Adrenal gland (tissue), 12 donors: Measurements from ENCODE around the gene ESYT2. TPM values are rescaled to one million over a fixed set of nuclear protein-coding genes. Genes with fewer than 3 reads are reported as not detected.

Experiments used
- DNase-seq, 7 donors: peaks; one replicate each; pipeline ENCODE4 v3.0.0-alpha.2; 2019 to 2020
- H3K27ac ChIP-seq, 5 donors: fragments of 200-600 bp; sonication (generic) in 4 of 5; 1 replicate in 3 of 5; 2 replicates in 2 of 5; pipeline versions ENCODE4 v1.5.1 to v1.8.0; 2016 to 2020; ENCODE audit warnings: mild to moderate bottlenecking in 1 of 5
- H3K27me3 ChIP-seq: fragments of 200-600 bp; 2 replicates; pipeline ENCODE4 v1.8.0; 2021
- H3K36me3 ChIP-seq, 2 donors: fragments of 200-600 bp; replicated peaks in 1 of 2; 1 replicate in 1 of 2; 2 replicates in 1 of 2; pipeline versions ENCODE4 v1.5.1 to v1.8.0; 2018 to 2022
- H3K4me1 ChIP-seq, 2 donors: fragments of 200-600 bp; replicated peaks in 1 of 2; 1 replicate in 1 of 2; 2 replicates in 1 of 2; pipeline versions ENCODE4 v1.5.1 to v1.8.0; 2018 to 2021
- H3K4me3 ChIP-seq, 4 donors: fragments of 200-600 bp; sonication (generic) in 3 of 4; one replicate each; pipeline ENCODE4 v1.5.1; 2016 to 2018
- H3K9me3 ChIP-seq, 3 donors: fragments of 200-600 bp; sonication (generic) in 1 of 3; replicated peaks in 1 of 3; 1 replicate in 2 of 3; 2 replicates in 1 of 3; pipeline versions ENCODE4 v1.5.1 to v1.8.0; 2016 to 2021
- POLR2A ChIP-seq, 2 donors: fragments of 450-650 bp; IDR thresholded peaks; one replicate each; pipeline ENCODE4 v1.6.1; 2017; ENCODE audit warnings: antibody characterized with exemption in 2 of 2, mild to moderate bottlenecking in 2 of 2, moderate library complexity in 1 of 2
- WGBS, 4 donors: extraction: QIAGEN DNeasy Blood & Tissue Kit in 2 of 4; methylation state at CpG; one replicate each; pipeline versions ENCODE4 v1.1.5 to v1.1.7; 2013 to 2017; 5-methylcytosine and 5-hydroxymethylcytosine counted together
- intact Hi-C, 2 donors: fragments of 100-400 bp; cut with DNase I; formaldehyde crosslinking; loops; one replicate each; pipeline versions ENCODE4 v1.14.1 to v1.15.0; 2022 to 2023
- polyA plus RNA-seq, 3 donors: library from polyadenylated mRNA; stranded (reverse); fragments of 200-250 nt in 2 of 3; fragments of 350-450 nt in 1 of 3; fragmentation: Illumina TruSeq in 1 of 3; extraction: RNeasy Lipid Tissue Mini Kit (QIAGEN cat#74804) in 1 of 3; gene quantifications; one replicate each; pipeline ENCODE4 v1.2.3, GENCODE V29; 2013 to 2014
- total RNA-seq, 9 donors: library from RNA; depleted of rRNA in 4 of 9; stranded (reverse); fragments of >200 nt in 4 of 9; fragments of 120-200 nt in 1 of 9; fragmentation: NEBNext Ultra II Directional in 1 of 9; extraction: Animal tissue kit (Norgen Biotek cat#: 25700) in 1 of 9; gene quantifications; one replicate each; pipeline versions ENCODE4 v1.1.0 to v1.2.4, GENCODE V29; 2013 to 2023
- TF ChIP-seq, protein P1 (sequence below), 6 experiments: fragments of 450-650 bp in 4 of 6; fragments of 200-600 bp in 2 of 6; sonication (generic) in 1 of 6; IDR thresholded peaks; 1 replicate in 5 of 6; 2 replicates in 1 of 6; pipeline versions ENCODE4 v1.5.1 to v1.8.0; 2016 to 2021; ENCODE audit warnings: antibody characterized with exemption in 6 of 6, mild to moderate bottlenecking in 2 of 6, moderate library complexity in 1 of 6
- donor health status: healthy with polysubstance abuse.
- donor health status: Bipolar disorder and iron deficiency.
- donor health status: DM: yes; HTN: yes; CAD: no.
- donor health status: DM: no; HTN: no; CAD: no.
- donor health status: DM: no; HTN: no; CAD: no.
- donor health status: DM: yes; HTN: yes; CAD: no.

ESYT2 gene
- total and polyA plus RNA-seq, 12 donors = 16.8 to 104 (median 77.5) TPM

DNA sequence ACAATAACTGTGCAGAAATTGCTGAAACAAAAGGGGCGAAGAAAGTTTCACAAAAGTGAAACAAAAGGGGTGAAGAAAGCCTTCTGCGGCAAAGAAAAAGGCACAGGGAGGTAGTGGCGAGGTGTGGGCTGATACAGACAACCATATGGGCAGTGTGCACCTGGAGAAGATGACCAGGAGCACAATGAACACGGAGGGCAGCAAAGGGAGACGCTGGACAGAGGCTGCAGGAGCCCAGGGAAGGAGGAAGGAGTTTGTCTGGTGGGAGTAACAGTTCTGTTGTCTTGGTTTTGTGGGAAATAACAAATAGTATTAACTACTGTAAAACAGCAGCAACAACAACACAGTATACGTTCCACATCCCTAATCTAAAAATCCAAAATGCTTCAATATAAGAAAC lies 42.4 kb downstream of the ESYT2 start:
- H3K4me1 ChIP-seq = no peaks in the 10 kb centered on the region
- H3K36me3 ChIP-seq = peaks cover 0 to 18% of the 10 kb centered on the region in 2 donors
- TF ChIP-seq, protein P1, sequence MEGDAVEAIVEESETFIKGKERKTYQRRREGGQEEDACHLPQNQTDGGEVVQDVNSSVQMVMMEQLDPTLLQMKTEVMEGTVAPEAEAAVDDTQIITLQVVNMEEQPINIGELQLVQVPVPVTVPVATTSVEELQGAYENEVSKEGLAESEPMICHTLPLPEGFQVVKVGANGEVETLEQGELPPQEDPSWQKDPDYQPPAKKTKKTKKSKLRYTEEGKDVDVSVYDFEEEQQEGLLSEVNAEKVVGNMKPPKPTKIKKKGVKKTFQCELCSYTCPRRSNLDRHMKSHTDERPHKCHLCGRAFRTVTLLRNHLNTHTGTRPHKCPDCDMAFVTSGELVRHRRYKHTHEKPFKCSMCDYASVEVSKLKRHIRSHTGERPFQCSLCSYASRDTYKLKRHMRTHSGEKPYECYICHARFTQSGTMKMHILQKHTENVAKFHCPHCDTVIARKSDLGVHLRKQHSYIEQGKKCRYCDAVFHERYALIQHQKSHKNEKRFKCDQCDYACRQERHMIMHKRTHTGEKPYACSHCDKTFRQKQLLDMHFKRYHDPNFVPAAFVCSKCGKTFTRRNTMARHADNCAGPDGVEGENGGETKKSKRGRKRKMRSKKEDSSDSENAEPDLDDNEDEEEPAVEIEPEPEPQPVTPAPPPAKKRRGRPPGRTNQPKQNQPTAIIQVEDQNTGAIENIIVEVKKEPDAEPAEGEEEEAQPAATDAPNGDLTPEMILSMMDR (IDR thresholded peaks at IDR 0.05) = no peak
- TF ChIP-seq POLR2A (IDR thresholded peaks at IDR 0.05) = no peak
- H3K27ac ChIP-seq = peak overlapping the region in 1 of 5 donors; percentile 6
- intact Hi-C loops = no loop called here
- DNase-seq = no peak
- no peak overlapping the region for H3K4me3 ChIP-seq
- 89 to 94% (median 93%) methylated on average over 6 of the region's 6 CpGs for WGBS, 4 donors
- no peaks in the 10 kb centered on the region for H3K9me3 ChIP-seq
- no peaks in the 10 kb centered on the region for H3K27me3 ChIP-seq

DNA sequence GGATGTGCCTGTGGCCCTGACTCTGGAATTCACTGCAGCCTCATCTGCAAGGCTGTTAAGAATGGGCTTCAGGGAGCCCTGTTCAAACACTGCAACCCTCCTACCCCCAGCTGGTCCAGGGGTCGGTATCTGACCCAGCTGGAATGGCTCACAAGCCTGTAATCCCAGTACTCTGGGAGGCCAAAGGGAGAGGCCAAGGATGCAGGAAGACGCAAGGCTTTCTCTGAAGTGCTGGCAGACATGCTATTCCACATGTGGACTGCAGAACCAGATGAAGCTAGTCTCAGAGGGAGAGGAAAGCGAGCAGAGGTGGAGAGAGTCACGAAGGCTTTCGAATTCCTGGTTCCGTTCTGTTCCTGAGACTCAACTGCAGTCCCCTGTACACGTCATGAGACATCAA lies 45.0 kb downstream of the ESYT2 start:
- peak overlapping the region in 1 of 5 donors; percentile 43 for H3K27ac ChIP-seq
- no peak for TF ChIP-seq POLR2A (IDR thresholded peaks at IDR 0.05)
- TF ChIP-seq, protein P1 (IDR thresholded peaks at IDR 0.05) = no peak
- WGBS, 4 donors = 86 to 96% (median 91%) methylated on average over 6 to 7 of the region's 7 CpGs
- no peak for DNase-seq
- intact Hi-C loops = loop anchor here in 1 of 2 donors (5.0 kb wide), 1 partner anchor 43 kb away; the partner anchor contains the start of gene ESYT2
- H3K4me1 ChIP-seq = peaks cover 6 to 7% of the 10 kb centered on the region in 2 donors
- H3K27me3 ChIP-seq = no peaks in the 10 kb centered on the region
- no peaks in the 10 kb centered on the region for H3K9me3 ChIP-seq
- H3K36me3 ChIP-seq = peaks cover 0 to 20% of the 10 kb centered on the region in 2 donors
- H3K4me3 ChIP-seq = no peak overlapping the region

DNA sequence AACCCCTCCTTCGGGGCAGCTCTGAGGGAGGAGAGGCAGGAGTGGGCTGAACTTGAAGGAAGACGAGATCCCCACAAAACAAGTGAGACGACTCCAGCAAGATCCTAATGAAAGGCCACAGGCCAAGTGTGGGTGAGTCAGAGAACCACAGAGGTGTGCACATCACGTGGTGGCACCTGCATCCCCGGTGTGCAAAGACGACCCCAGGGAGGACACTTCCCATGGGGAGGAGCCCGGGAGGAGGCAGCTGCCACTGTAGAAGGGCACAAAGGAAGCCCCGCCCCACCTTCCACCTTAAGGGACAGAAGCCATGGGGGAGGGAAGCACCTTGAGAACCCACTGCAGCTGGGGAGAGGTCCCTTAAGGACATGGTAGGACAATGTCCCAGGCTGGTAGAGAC lies 45.7 kb downstream of the ESYT2 start:
- Histone ChIP-seq H3K4me3 (no peak overlapping the region), H3K36me3 (peaks cover 0 to 20% of the 10 kb centered on the region in 2 donors), H3K27me3 (no peaks in the 10 kb centered on the region), H3K4me1 (peaks cover 13% of the 10 kb centered on the region in 2 donors), H3K9me3 (no peaks in the 10 kb centered on the region), H3K27ac (peak overlapping the region in 2 of 5 donors; percentile 5 to 43)
- 62 to 87% (median 72%) methylated on average over 7 to 8 of the region's 8 CpGs for WGBS, 4 donors
- DNase-seq = no peak
- intact Hi-C loops = loop anchor here in 1 of 2 donors (5.0 kb wide), 1 partner anchor 44 kb away; the partner anchor contains the start of gene ESYT2
- TF ChIP-seq POLR2A (IDR thresholded peaks at IDR 0.05) = no peak
- TF ChIP-seq, protein P1 (IDR thresholded peaks at IDR 0.05) = no peak

DNA sequence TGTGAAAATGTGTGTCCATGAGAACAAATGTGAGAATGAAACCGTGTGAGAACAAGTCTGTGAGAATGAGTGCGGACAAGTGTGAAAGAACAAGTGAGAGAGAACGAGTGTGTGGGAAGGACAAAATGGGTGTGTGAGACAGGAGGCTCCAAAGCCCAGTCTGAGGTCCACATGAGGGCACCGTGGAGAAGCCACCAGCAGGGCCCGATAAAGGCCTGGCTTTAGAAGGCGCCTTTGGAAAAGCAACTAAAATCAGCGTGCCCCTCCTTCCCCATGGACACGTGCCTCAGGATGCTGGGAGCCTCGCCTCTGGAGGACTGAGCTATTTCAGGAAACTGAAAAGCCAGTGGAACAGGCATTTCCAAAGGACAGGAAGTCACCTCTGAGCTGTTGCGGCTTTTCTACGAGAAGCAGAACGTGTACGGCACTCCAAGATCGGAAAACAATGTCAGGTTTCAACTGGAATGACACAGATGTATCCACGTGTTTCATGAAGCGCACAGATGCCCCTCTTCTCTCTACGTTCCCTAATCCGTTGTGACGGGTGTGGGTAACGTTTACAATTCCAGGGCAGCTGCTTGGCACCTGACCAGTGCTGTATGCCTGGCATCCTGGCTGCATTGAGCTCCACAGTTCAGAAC lies 46.4 kb downstream of the ESYT2 start:
- H3K27me3 ChIP-seq = no peaks in the 10 kb centered on the region
- H3K27ac ChIP-seq = peak overlapping the region in 3 of 5 donors; percentile 5 to 64 (median 43)
- H3K4me3 ChIP-seq = no peak overlapping the region
- TF ChIP-seq, protein P1 (IDR thresholded peaks at IDR 0.05) = peak in 4 of 6 experiments; percentile 13 to 50 (median 32)
- no peak for TF ChIP-seq POLR2A (IDR thresholded peaks at IDR 0.05)
- H3K4me1 ChIP-seq = peaks cover 14 to 20% of the 10 kb centered on the region in 2 donors
- WGBS, 4 donors = 69 to 72% (median 71%) methylated on average over 15 to 20 of the region's 20 CpGs
- intact Hi-C loops = loop anchor here in 1 of 2 donors (5.0 kb wide), 1 partner anchor 44 kb away; the partner anchor contains the start of gene ESYT2
- peak in 6 of 7 donors; percentile 36 to 76 (median 55) for DNase-seq
- H3K36me3 ChIP-seq = peaks cover 0 to 20% of the 10 kb centered on the region in 2 donors
- no peaks in the 10 kb centered on the region for H3K9me3 ChIP-seq
